A673 (cell line): Measurements from ENCODE around the gene CCR2. TPM values are rescaled to one million over a fixed set of nuclear protein-coding genes. Genes with fewer than 3 reads are reported as not detected.
"Not testable (repeated sequence)": the region's sequence is repeated elsewhere in the genome, so short reads cannot be mapped to it uniquely, and the experiment has no call there.

ENCODE experiments used
- BruUV-seq: library from RNA; stranded (reverse); fragments of 400-500 nt; replicated peaks from 2 replicates; lab custom pipeline; 2021; lab: Mats Ljungman, UMichigan
- CTCF ChIA-PET: fragments of 300-600 bp; sonication (Branson Sonifier 250); formaldehyde crosslinking; loops from one replicate; lab custom pipeline; 2022; ENCODE audit warnings: antibody characterized with exemption; lab: Charles Lee
- POLR2A ChIA-PET: fragments of 300-600 bp; sonication (Branson Sonifier 250); formaldehyde crosslinking; loops from one replicate; lab custom pipeline; 2022; ENCODE audit warnings: antibody characterized with exemption; ENCODE audit not compliant: low non-redundant PET; lab: Charles Lee
- DNase-seq: peaks from one replicate; pipeline ENCODE4 v3.0.0-alpha.2; 2015; ENCODE audit warnings: low spot score
- H3K27ac ChIP-seq: fragments of 200-600 bp; sonication (generic); 2 replicates; pipeline ENCODE4 v1.5.1; 2016; ENCODE audit warnings: mixed run types, low read depth, mild to moderate bottlenecking, mixed read lengths, antibody characterized with exemption, low read length; ENCODE audit not compliant: poor library complexity, severe bottlenecking
- H3K27me3 ChIP-seq: fragments of 200-600 bp; sonication (generic); replicated peaks from 2 replicates; pipeline ENCODE4 v1.6.1; 2017; ENCODE audit warnings: mixed run types, low read depth, mild to moderate bottlenecking, mixed read lengths, antibody characterized with exemption, low read length; ENCODE audit not compliant: insufficient read depth, poor library complexity
- H3K36me3 ChIP-seq: fragments of 200-600 bp; sonication (generic); 2 replicates; pipeline ENCODE4 v1.6.1; 2016; ENCODE audit warnings: mixed run types, mild to moderate bottlenecking, mixed read lengths, antibody characterized with exemption, low read length; ENCODE audit not compliant: insufficient read depth, poor library complexity, severe bottlenecking
- H3K4me1 ChIP-seq: fragments of 200-600 bp; sonication (generic); 2 replicates; pipeline ENCODE4 v1.6.1; 2017; ENCODE audit warnings: mixed run types, mild to moderate bottlenecking, mixed read lengths, antibody characterized with exemption, low read length; ENCODE audit not compliant: insufficient read depth, poor library complexity, severe bottlenecking
- H3K4me3 ChIP-seq: fragments of 200-600 bp; sonication (generic); 2 replicates; pipeline ENCODE4 v1.5.1; 2016; ENCODE audit warnings: low read depth, mixed run types, mild to moderate bottlenecking, mixed read lengths, low read length; ENCODE audit not compliant: poor library complexity, severe bottlenecking
- H3K9me3 ChIP-seq: fragments of 200-600 bp; sonication (generic); 2 replicates; pipeline ENCODE4 v1.6.1; 2016; ENCODE audit warnings: mixed run types, low read depth, mild to moderate bottlenecking, mixed read lengths, antibody characterized with exemption, low read length; ENCODE audit not compliant: poor library complexity, severe bottlenecking
- EZH2 ChIP-seq: fragments of 200-600 bp; sonication (generic); IDR thresholded peaks from 2 replicates; pipeline ENCODE4 v1.6.1; 2017; ENCODE audit warnings: borderline replicate concordance, low read depth, mild to moderate bottlenecking, mixed read lengths, antibody characterized with exemption, low read length; ENCODE audit not compliant: poor library complexity, severe bottlenecking
- intact Hi-C: fragments of 100-400 bp; cut with micrococcal nuclease; formaldehyde crosslinking; loops from one replicate; pipeline ENCODE4 v1.10.0; 2022; ENCODE audit not compliant: unreplicated experiment
- total RNA-seq: library from RNA; stranded (reverse); gene quantifications from 2 replicates; pipeline ENCODE4 v1.2.3, GENCODE V29; 2021
- TF ChIP-seq, protein P1 (sequence below): fragments of 300-800, 200-600 bp; sonication (generic); conservative IDR thresholded peaks from 2 replicates; pipeline ENCODE4 v1.5.1; 2017; ENCODE audit warnings: low read depth, mild to moderate bottlenecking, antibody characterized with exemption, low read length, moderate library complexity, mixed read lengths

CCR2 gene
- total RNA-seq, 1 experiment from 2014 or later = not detected

DNA sequence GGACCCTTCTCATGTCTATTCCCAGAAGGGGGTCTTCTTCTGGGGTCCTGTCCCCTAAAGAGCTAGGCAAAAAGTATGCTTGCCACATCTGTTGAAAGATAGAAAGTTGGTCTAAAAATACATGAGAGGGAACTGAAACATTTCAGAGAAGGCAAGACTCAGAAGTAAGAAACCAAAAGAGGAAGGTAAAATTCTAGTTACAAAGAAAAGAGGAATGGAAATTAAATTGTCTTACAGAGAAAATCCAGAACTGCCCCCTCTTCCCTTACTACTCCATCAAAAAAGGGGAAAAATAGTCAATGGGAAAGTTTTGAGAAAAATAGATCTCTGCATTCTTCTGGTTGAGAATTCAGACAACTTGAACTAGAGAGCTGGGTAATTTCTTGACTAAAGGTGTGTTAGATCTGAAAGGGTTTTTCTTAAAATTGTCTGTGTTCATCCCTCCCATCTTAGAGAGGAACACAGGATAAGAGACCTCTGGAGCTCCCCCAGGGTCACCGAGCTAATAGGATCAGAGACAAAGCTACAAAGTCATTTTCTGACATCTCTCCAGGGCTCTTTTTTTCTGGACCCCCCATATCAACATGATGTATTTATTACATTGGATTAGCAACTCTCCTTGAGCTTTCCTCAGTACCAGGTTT is 32.3 kb upstream of the CCR2 start:
- Histone ChIP-seq H3K4me1 (no peaks in the 10 kb centered on the region), H3K9me3 (no peaks in the 10 kb centered on the region), H3K27ac (no peak overlapping the region), H3K36me3 (no peaks in the 10 kb centered on the region), H3K27me3 (no peaks in the 10 kb centered on the region), H3K4me3 (no peak overlapping the region)
- TF ChIP-seq, protein P1, sequence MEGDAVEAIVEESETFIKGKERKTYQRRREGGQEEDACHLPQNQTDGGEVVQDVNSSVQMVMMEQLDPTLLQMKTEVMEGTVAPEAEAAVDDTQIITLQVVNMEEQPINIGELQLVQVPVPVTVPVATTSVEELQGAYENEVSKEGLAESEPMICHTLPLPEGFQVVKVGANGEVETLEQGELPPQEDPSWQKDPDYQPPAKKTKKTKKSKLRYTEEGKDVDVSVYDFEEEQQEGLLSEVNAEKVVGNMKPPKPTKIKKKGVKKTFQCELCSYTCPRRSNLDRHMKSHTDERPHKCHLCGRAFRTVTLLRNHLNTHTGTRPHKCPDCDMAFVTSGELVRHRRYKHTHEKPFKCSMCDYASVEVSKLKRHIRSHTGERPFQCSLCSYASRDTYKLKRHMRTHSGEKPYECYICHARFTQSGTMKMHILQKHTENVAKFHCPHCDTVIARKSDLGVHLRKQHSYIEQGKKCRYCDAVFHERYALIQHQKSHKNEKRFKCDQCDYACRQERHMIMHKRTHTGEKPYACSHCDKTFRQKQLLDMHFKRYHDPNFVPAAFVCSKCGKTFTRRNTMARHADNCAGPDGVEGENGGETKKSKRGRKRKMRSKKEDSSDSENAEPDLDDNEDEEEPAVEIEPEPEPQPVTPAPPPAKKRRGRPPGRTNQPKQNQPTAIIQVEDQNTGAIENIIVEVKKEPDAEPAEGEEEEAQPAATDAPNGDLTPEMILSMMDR = no peak
- TF ChIP-seq EZH2 = no peak
- intact Hi-C loops = no loop called here
- POLR2A ChIA-PET = no interaction called here
- no TSS peak for BruUV-seq
- CTCF ChIA-PET = no interaction called here
- DNase-seq = no peak

DNA sequence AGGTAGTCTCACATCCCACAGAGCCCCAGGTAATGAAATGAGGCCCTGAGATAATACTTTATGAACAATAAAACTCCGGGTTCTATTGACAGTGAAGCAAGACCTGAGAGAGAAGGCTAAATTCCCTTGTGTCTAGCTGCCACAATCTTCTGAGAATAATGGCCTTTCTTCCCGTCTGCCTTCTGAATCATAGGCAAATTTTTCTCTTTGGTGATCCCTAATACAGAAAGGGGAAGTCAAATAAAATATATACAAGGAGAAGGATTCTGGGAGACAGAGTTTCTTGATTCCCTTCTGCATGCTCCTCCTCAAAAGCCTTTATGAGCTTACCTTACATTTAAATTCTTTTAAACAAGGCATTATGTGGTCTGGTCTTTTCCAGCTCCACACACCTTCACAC is 29.9 kb upstream of the CCR2 start:
- intact Hi-C loops = no loop called here
- Histone ChIP-seq H3K9me3 (no peaks in the 10 kb centered on the region), H3K4me3 (no peak overlapping the region), H3K36me3 (no peaks in the 10 kb centered on the region), H3K27ac (no peak overlapping the region), H3K4me1 (no peaks in the 10 kb centered on the region), H3K27me3 (no peaks in the 10 kb centered on the region)
- ChIA-PET POLR2A (no interaction called here), CTCF (no interaction called here)
- DNase-seq = no peak
- no peak for TF ChIP-seq EZH2
- TF ChIP-seq, protein P1 = no peak
- BruUV-seq = no TSS peak

DNA sequence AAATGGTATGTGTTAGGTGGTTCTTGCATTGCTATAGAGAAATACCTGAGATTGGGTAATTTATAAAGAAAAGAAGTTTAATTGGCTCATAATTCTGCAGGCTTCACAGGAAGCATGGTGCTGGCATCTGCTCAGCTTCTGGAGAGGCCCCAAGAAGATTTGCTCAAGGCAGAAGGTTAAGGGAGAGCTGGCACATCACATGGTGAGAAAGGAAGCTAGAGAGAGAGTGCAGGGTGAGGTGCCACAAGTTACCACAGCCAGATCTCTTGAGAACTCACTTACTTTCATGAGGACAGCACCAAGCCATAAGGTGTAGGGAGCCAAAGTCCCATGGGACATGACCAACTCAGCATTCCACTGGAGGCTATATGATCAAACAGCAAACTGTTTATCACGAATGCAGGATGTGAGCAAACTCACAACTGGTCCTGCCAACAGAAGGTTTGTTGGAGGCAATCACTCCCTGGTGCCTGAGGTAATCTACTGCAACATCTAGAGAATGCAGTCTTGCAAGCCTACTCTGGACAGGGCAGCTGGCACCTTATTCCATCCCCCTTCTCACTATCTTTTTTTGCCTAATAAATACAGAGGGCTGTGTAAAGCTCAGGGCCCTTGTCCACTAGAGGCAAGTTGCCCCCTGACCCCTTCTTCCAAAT is 28.1 kb upstream of the CCR2 start:
- Histone ChIP-seq H3K9me3 (no peaks in the 10 kb centered on the region), H3K27me3 (no peaks in the 10 kb centered on the region), H3K4me3 (no peak overlapping the region), H3K36me3 (no peaks in the 10 kb centered on the region), H3K27ac (no peak overlapping the region), H3K4me1 (no peaks in the 10 kb centered on the region)
- BruUV-seq = no TSS peak
- ChIA-PET POLR2A (no interaction called here), CTCF (no interaction called here)
- intact Hi-C loops = no loop called here
- no peak for DNase-seq
- TF ChIP-seq EZH2 = no peak
- TF ChIP-seq, protein P1 = no peak

DNA sequence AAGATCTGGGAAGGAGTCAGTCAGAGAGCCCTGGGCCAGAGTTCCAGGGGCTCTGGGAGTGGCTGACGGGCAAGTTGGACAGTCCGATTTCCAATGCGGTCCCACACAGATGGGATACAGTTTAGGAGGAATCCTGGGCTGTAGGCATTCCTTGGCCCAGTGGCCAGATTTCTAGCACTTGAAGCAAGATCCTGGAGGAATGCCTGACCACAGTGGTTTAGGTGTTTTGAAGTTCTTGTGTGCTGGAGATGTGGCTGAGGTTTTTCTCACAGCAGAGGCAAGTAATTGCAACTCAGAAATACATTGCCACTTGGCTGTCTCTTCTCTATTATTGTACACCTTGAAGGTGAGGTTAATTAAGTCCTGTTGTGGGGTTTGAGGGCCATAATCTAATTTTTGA is 23.2 kb upstream of the CCR2 start:
- H3K27me3 ChIP-seq, H3K36me3 ChIP-seq, intact Hi-C loops, H3K4me1 ChIP-seq, POLR2A ChIA-PET, BruUV-seq, H3K4me3 ChIP-seq, H3K27ac ChIP-seq, H3K9me3 ChIP-seq, DNase-seq, CTCF ChIA-PET: not testable (repeated sequence)
